ENCODE results near the gene GUCY2C.

GRCh38 chr12:14681625-14682024, 14.8 kb downstream of the GUCY2C start:
- TF ChIP-seq, protein P1, sequence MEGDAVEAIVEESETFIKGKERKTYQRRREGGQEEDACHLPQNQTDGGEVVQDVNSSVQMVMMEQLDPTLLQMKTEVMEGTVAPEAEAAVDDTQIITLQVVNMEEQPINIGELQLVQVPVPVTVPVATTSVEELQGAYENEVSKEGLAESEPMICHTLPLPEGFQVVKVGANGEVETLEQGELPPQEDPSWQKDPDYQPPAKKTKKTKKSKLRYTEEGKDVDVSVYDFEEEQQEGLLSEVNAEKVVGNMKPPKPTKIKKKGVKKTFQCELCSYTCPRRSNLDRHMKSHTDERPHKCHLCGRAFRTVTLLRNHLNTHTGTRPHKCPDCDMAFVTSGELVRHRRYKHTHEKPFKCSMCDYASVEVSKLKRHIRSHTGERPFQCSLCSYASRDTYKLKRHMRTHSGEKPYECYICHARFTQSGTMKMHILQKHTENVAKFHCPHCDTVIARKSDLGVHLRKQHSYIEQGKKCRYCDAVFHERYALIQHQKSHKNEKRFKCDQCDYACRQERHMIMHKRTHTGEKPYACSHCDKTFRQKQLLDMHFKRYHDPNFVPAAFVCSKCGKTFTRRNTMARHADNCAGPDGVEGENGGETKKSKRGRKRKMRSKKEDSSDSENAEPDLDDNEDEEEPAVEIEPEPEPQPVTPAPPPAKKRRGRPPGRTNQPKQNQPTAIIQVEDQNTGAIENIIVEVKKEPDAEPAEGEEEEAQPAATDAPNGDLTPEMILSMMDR (IDR thresholded peaks at IDR 0.05): no peak
- TF ChIP-seq EZH2 (IDR thresholded peaks at IDR 0.05; ENCODE audit: borderline replicate concordance, insufficient read depth, low read depth, low read length, poor library complexity, severe bottlenecking): no peak
